MM.1S (cell line): ENCODE data around the gene ARHGEF19.
"Not testable (repeated sequence)": the region's sequence is repeated elsewhere in the genome, so short reads cannot be mapped to it uniquely, and the experiment has no call there.

Source experiments
- DNase-seq: peaks from one replicate; pipeline ENCODE4 v3.0.0-alpha.2; 2015
- H2AFZ ChIP-seq: fragments of 300-600 bp; sonication (generic); 2 replicates; pipeline ENCODE4 v1.6.0; 2016; ENCODE audit warnings: antibody characterized with exemption, low read length
- H3F3A ChIP-seq: fragments of 300-600 bp; sonication (generic); 2 replicates; pipeline ENCODE4 v1.6.1; 2016; ENCODE audit warnings: mild to moderate bottlenecking, antibody characterized with exemption, low read length, moderate library complexity, mixed read lengths; ENCODE audit not compliant: insufficient read depth
- H3K27ac ChIP-seq: fragments of 300-600 bp; sonication (generic); 2 replicates; pipeline ENCODE4 v1.5.1; 2016; ENCODE audit warnings: mild to moderate bottlenecking, low read length
- H3K27me3 ChIP-seq: fragments of 300-600 bp; sonication (generic); replicated peaks from 2 replicates; pipeline ENCODE4 v1.6.0; 2016; ENCODE audit warnings: low read length; ENCODE audit not compliant: insufficient read depth
- H3K36me3 ChIP-seq: fragments of 300-600 bp; sonication (generic); replicated peaks from 2 replicates; pipeline ENCODE4 v1.6.1; 2016; ENCODE audit warnings: mild to moderate bottlenecking, low read length, mixed read lengths; ENCODE audit not compliant: insufficient read depth
- H3K4me1 ChIP-seq: fragments of 300-600 bp; sonication (generic); 2 replicates; pipeline ENCODE4 v1.6.1; 2016; ENCODE audit warnings: low read length, mixed read lengths
- H3K4me2 ChIP-seq: fragments of 300-600 bp; sonication (generic); 2 replicates; pipeline ENCODE4 v1.6.0; 2016; ENCODE audit warnings: low read depth, low read length
- H3K4me3 ChIP-seq: fragments of 300-600 bp; sonication (generic); 2 replicates; pipeline ENCODE4 v1.5.1; 2016; ENCODE audit warnings: low read length, mixed read lengths
- H3K79me2 ChIP-seq: fragments of 300-600 bp; sonication (generic); 2 replicates; pipeline ENCODE4 v1.6.1; 2016; ENCODE audit warnings: mixed run types, low read length, mixed read lengths
- H3K9ac ChIP-seq: fragments of 300-600 bp; sonication (generic); 2 replicates; pipeline ENCODE4 v1.6.1; 2016; ENCODE audit warnings: low read length, mixed read lengths
- H3K9me2 ChIP-seq: fragments of 300-600 bp; sonication (generic); replicated peaks from 2 replicates; pipeline ENCODE4 v1.6.1; 2016; ENCODE audit warnings: mild to moderate bottlenecking, low read length, mixed read lengths; ENCODE audit not compliant: insufficient read depth
- H3K9me3 ChIP-seq: fragments of 300-600 bp; sonication (generic); replicated peaks from 2 replicates; pipeline ENCODE4 v1.6.1; 2016; ENCODE audit warnings: mild to moderate bottlenecking, low read length, mixed read lengths; ENCODE audit not compliant: insufficient read depth
- H4K20me1 ChIP-seq: fragments of 300-600 bp; sonication (generic); 2 replicates; pipeline ENCODE4 v1.6.1; 2016; ENCODE audit warnings: mild to moderate bottlenecking, low read length, moderate library complexity, mixed read lengths; ENCODE audit not compliant: insufficient read depth
- EZH2 ChIP-seq: fragments of 300-600 bp; sonication (generic); optimal IDR thresholded peaks from 2 replicates; pipeline ENCODE3; 2017; ENCODE audit warnings: low read depth, mild to moderate bottlenecking, antibody characterized with exemption, low read length, mixed read lengths
- EZH2phosphoT487 ChIP-seq: fragments of 300-600 bp; sonication (generic); IDR thresholded peaks from 2 replicates; pipeline ENCODE4 v1.6.1; 2018; ENCODE audit warnings: antibody characterized with exemption, low read length
- TF ChIP-seq, protein P1 (sequence below): fragments of 300-600 bp; sonication (generic); IDR thresholded peaks from 2 replicates; pipeline ENCODE4 v1.5.1; 2016; ENCODE audit warnings: antibody characterized with exemption, low read length, mixed read lengths

The ARHGEF19 gene

DNA sequence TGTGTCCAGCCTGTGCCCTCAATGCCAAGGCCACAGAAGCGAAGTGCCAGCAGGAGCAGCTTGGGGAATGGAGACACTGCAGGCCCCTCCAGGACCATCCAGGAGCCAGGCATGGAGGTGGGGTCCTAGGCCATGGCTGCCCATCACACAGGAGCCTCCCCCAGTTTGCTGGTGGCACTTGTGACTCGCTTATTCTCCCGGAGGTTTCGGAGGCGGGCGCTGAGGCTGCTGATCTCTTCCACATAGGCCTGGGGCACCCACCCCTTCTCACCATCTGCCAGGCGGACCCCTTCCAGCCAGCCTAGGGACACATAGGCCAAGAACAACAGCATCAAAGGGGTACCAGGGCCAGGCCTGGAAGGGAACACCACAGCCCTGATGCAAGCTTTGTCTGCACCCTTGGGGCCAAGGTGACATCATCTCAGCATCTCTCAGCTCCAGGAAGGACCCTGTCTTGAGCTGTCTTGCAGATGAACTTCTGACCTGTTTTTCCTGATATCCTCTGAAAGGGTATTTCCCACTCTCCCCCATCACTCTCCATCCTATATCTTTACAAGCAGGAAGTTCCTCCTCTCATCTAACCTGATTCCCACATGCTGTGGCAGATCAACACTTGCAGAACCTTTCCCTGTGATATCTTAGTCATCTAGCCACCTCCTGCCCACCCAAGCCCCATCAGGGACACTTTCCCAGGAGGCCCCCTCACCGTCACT is 13.9 kb downstream of the ARHGEF19 start:
- H3K36me3 ChIP-seq, result no peaks in the 10 kb centered on the region
- no peaks in the 10 kb centered on the region for H3K79me2 ChIP-seq
- H3K4me2 ChIP-seq, result no peak overlapping the region
- H3F3A ChIP-seq, result no peaks in the 10 kb centered on the region
- DNase-seq, result no peak
- H3K27ac ChIP-seq, result no peak overlapping the region
- TF ChIP-seq, protein P1, sequence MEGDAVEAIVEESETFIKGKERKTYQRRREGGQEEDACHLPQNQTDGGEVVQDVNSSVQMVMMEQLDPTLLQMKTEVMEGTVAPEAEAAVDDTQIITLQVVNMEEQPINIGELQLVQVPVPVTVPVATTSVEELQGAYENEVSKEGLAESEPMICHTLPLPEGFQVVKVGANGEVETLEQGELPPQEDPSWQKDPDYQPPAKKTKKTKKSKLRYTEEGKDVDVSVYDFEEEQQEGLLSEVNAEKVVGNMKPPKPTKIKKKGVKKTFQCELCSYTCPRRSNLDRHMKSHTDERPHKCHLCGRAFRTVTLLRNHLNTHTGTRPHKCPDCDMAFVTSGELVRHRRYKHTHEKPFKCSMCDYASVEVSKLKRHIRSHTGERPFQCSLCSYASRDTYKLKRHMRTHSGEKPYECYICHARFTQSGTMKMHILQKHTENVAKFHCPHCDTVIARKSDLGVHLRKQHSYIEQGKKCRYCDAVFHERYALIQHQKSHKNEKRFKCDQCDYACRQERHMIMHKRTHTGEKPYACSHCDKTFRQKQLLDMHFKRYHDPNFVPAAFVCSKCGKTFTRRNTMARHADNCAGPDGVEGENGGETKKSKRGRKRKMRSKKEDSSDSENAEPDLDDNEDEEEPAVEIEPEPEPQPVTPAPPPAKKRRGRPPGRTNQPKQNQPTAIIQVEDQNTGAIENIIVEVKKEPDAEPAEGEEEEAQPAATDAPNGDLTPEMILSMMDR, result no peak
- TF ChIP-seq EZH2, result no peak
- no peak for TF ChIP-seq EZH2phosphoT487
- no peak overlapping the region for H3K9ac ChIP-seq
- H3K4me3 ChIP-seq, result no peak overlapping the region
- H2AFZ ChIP-seq, result no peak overlapping the region
- H3K4me1 ChIP-seq, result no peaks in the 10 kb centered on the region
- H3K9me3 ChIP-seq, result no peaks in the 10 kb centered on the region
- H4K20me1 ChIP-seq, result no peaks in the 10 kb centered on the region
- 0 out of 2 replicates have a peak, but pooled peaks cover 4% of the 10 kb centered on the region for H3K27me3 ChIP-seq
- H3K9me2 ChIP-seq, result no peaks in the 10 kb centered on the region

DNA sequence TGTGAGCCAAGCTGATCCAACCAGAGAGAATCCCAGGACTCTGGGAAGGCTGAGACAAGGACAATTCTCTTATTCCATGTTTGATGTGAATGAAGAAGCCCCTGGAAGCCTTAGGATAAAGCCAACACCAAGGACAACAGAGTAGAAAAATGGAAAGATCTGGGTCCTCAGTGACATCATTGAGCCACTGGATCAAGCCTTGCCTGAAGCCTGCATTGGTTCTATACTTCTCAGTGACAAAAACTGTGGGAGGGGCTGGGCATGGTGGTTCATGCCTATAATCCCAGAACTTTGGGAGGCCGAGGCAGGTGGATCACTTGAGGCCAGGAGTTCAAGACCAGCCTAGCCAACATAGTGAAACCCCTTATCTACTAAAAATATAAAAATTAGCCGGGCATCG is 15.6 kb downstream of the ARHGEF19 start:
- H3K4me1 ChIP-seq, result no peaks in the 10 kb centered on the region
- H4K20me1 ChIP-seq, result no peaks in the 10 kb centered on the region
- no peak overlapping the region for H3K27ac ChIP-seq
- no peaks in the 10 kb centered on the region for H3K36me3 ChIP-seq
- H2AFZ ChIP-seq, result no peak overlapping the region
- no peak for DNase-seq
- H3K79me2 ChIP-seq, result no peaks in the 10 kb centered on the region
- H3K4me3 ChIP-seq, result no peak overlapping the region
- no peak overlapping the region for H3K4me2 ChIP-seq
- H3K27me3 ChIP-seq, result 0 out of 2 replicates have a peak, but pooled peaks cover 4% of the 10 kb centered on the region
- TF ChIP-seq EZH2phosphoT487 (no peak), EZH2 (no peak)
- TF ChIP-seq, protein P1, result no peak
- H3K9me3 ChIP-seq, result no peaks in the 10 kb centered on the region
- H3K9ac ChIP-seq, result no peak overlapping the region
- H3F3A ChIP-seq, result no peaks in the 10 kb centered on the region
- H3K9me2 ChIP-seq, result no peaks in the 10 kb centered on the region

DNA sequence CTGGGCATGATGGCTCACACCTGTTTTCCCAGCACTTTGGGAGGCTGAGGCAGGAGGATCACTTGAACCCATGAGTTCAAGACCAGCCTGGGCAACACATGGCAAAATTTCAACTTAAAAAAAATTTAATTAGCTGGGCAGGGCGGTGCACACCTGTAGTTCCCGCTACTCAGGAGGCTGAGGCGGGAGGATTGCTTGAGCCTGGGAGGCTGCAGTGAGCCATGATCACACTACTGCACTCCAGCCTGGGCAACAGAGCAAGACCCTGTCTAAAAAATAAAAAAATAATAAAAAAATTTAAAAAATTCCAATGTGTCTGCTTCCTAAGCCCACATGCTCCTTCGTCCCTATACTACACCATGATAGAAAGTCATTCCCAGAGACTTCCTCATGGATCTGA is 16.3 kb downstream of the ARHGEF19 start:
- not testable (repeated sequence) for H3F3A ChIP-seq, H3K4me3 ChIP-seq, H3K4me2 ChIP-seq, H2AFZ ChIP-seq, H3K36me3 ChIP-seq, H3K27me3 ChIP-seq, H3K4me1 ChIP-seq, H3K9me3 ChIP-seq, H3K9ac ChIP-seq, H3K9me2 ChIP-seq, DNase-seq, H4K20me1 ChIP-seq, H3K79me2 ChIP-seq, H3K27ac ChIP-seq

DNA sequence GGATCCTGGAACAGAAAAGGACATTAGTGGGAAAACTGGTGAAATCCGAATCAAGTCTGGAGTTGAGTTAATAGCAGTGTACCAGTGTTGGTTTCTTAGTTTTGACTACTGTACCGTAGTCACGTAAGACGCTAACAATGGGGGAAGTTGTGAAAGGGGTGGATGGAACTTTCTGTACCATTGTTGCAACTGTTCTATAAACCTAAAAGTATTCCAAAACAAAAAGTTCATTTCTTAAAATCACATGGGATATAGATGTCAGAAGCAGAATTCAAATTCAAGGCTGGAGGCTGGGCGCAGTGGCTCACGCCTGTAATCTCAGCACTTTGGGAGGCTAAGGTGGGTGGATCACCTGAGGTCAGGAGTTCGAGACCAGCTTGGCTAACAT is 16.9 kb downstream of the ARHGEF19 start:
- Histone ChIP-seq H3K36me3 (no peaks in the 10 kb centered on the region), H3K79me2 (no peaks in the 10 kb centered on the region), H3K4me3 (no peak overlapping the region), H3K9me2 (no peaks in the 10 kb centered on the region), H3F3A (no peaks in the 10 kb centered on the region), H2AFZ (no peak overlapping the region), H3K9ac (no peak overlapping the region), H3K4me2 (no peak overlapping the region), H3K4me1 (no peaks in the 10 kb centered on the region), H3K27ac (no peak overlapping the region), H3K9me3 (no peaks in the 10 kb centered on the region), H4K20me1 (no peaks in the 10 kb centered on the region), H3K27me3 (peaks cover 9% of the 10 kb centered on the region)
- DNase-seq, result no peak
- TF ChIP-seq, protein P1, result no peak
- no peak for TF ChIP-seq EZH2phosphoT487
